Measurements from ENCODE around the gene GLIS1. TPM values are rescaled to one million over a fixed set of nuclear protein-coding genes. Genes with fewer than 3 reads are reported as not detected.

Gene GLIS1
- total RNA-seq, 1 experiment from 2014 or later = 1.7 TPM

DNA sequence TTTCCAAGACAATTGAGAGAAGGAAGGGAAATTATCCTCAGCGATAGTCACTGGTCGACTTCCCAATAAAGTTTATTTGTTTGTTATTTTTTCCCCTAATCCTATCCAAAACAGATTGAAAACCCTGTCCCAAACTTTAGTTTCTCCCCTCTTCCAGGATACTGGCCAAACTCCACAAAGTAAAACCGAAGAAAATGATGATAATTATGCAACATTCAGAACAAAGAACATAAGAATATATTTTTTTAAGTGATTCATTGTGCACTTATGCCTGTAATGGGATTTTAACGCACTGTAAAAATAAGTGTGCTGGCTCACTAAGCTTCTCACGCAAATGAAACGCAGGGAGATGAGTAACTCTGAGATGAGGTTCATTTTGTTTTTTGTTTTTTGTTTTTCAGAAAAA, 6.0 kb downstream of the GLIS1 start:
- CTCF ChIA-PET = no interaction called here
- POLR2A ChIA-PET (ENCODE audit: unreplicated experiment) = no interaction called here
- peak overlapping the region; percentile 81 for H3K4me2 ChIP-seq (ENCODE audit: low read length)
- no peaks in the 10 kb centered on the region for H3K36me3 ChIP-seq (ENCODE audit: low read depth, low read length)
- intact Hi-C loops (cut with micrococcal nuclease) = loop anchor here (10.0 kb wide), 1 partner anchor 138 kb away; no protein-coding TSS in a partner anchor
- H3K9me2 ChIP-seq (replicated peaks; ENCODE audit: low read length) = no peaks in the 10 kb centered on the region
- peaks cover 16% of the 10 kb centered on the region; the same call in 1 of the 2 replicates for H3K79me2 ChIP-seq (ENCODE audit: low read length)
- peak overlapping the region; percentile 54 for H3K4me3 ChIP-seq (ENCODE audit: low read length)
- peak overlapping the region; percentile 99 for H3K27ac ChIP-seq (ENCODE audit: low read length)
- H2AFZ ChIP-seq (ENCODE audit: low read length) = no peak overlapping the region
- peak overlapping the region; percentile 97 for H3K9ac ChIP-seq (ENCODE audit: low read length)
- DNase-seq (peak; percentile 81), ATAC-seq (peak; percentile 40)
- no TSS peak for BruUV-seq (replicated peaks)
- peaks cover 3% of the 10 kb centered on the region for H3F3A ChIP-seq (ENCODE audit: low read length, unreplicated experiment)
- TF ChIP-seq EZH2 (IDR thresholded peaks at IDR 0.05; ENCODE audit: low read length, unreplicated experiment) (no peak), EZH2phosphoT487 (IDR thresholded peaks at IDR 0.05; ENCODE audit: borderline replicate concordance, low read length) (no peak), CTCF (conservative IDR thresholded peaks at IDR 0.05; ENCODE audit: low read depth, low read length) (no peak)
- no peaks in the 10 kb centered on the region for H4K20me1 ChIP-seq (ENCODE audit: low read length)
- H3K27me3 ChIP-seq (ENCODE audit: low read length) = no peaks in the 10 kb centered on the region
- no peaks in the 10 kb centered on the region for H3K9me3 ChIP-seq (ENCODE audit: low read length)
- peaks cover 52% of the 10 kb centered on the region for H3K4me1 ChIP-seq (ENCODE audit: insufficient read depth, low read length)

DNA sequence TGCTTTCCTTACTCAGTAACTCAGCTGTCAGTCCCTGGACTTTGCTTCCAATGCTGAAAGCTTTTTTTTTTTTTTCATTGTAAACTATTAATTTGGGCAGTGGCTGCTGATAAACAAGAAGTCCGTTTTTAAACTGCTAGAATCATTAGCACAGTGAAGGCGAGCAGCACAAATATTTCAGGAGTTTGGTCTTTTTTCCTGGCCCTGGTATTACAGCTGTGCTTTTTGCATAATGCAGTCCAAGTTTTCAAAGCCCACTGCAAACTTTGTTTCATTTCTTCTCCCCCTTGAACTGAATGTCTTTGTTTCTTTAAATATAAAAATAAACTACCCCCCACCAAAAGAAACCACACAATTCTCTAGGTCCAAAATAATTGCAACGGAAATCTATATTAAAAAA, 6.6 kb downstream of the GLIS1 start:
- no peaks in the 10 kb centered on the region for H3K9me2 ChIP-seq (replicated peaks; ENCODE audit: low read length)
- ChIA-PET CTCF (interaction anchor here (0.6 kb wide), 1 partner anchor 267 kb away, joined by 5 read pairs; no protein-coding TSS in a partner anchor), POLR2A (ENCODE audit: unreplicated experiment) (no interaction called here)
- no peaks in the 10 kb centered on the region for H3K36me3 ChIP-seq (ENCODE audit: low read depth, low read length)
- intact Hi-C loops (cut with micrococcal nuclease) = loop anchor here (10.0 kb wide), 1 partner anchor 138 kb away; no protein-coding TSS in a partner anchor
- peaks cover 3% of the 10 kb centered on the region for H3F3A ChIP-seq (ENCODE audit: low read length, unreplicated experiment)
- no peaks in the 10 kb centered on the region for H4K20me1 ChIP-seq (ENCODE audit: low read length)
- BruUV-seq (replicated peaks) = no TSS peak
- H3K79me2 ChIP-seq (ENCODE audit: low read length) = peaks cover 16% of the 10 kb centered on the region; the same call in 1 of the 2 replicates
- H3K4me2 ChIP-seq (ENCODE audit: low read length) = peak overlapping the region; percentile 81
- H2AFZ ChIP-seq (ENCODE audit: low read length) = no peak overlapping the region
- peak overlapping the region; percentile 97 for H3K9ac ChIP-seq (ENCODE audit: low read length)
- no peak for ATAC-seq
- peak overlapping the region; percentile 99 for H3K27ac ChIP-seq (ENCODE audit: low read length)
- TF ChIP-seq EZH2 (IDR thresholded peaks at IDR 0.05; ENCODE audit: low read length, unreplicated experiment) (no peak), CTCF (conservative IDR thresholded peaks at IDR 0.05; ENCODE audit: low read depth, low read length) (no peak), EZH2phosphoT487 (IDR thresholded peaks at IDR 0.05; ENCODE audit: borderline replicate concordance, low read length) (no peak)
- H3K4me3 ChIP-seq (ENCODE audit: low read length) = peak overlapping the region; percentile 54
- no peaks in the 10 kb centered on the region for H3K9me3 ChIP-seq (ENCODE audit: low read length)
- H3K27me3 ChIP-seq (ENCODE audit: low read length) = no peaks in the 10 kb centered on the region
- peaks cover 52% of the 10 kb centered on the region for H3K4me1 ChIP-seq (ENCODE audit: insufficient read depth, low read length)
- no peak for DNase-seq

- ChIA-PET POLR2A (ENCODE audit: unreplicated experiment) (no interaction called here), CTCF (interaction anchor here (0.6 kb wide), 1 partner anchor 266 kb away, joined by 5 read pairs; no protein-coding TSS in a partner anchor)
- H3K36me3 ChIP-seq (ENCODE audit: low read depth, low read length) = no peaks in the 10 kb centered on the region
- peak overlapping the region; percentile 99 for H3K27ac ChIP-seq (ENCODE audit: low read length)
- H3K9ac ChIP-seq (ENCODE audit: low read length) = peak overlapping the region; percentile 97
- no peaks in the 10 kb centered on the region for H3K9me2 ChIP-seq (replicated peaks; ENCODE audit: low read length)
- no peak for ATAC-seq
- H3F3A ChIP-seq (ENCODE audit: low read length, unreplicated experiment) = peaks cover 3% of the 10 kb centered on the region
- peak overlapping the region; percentile 81 for H3K4me2 ChIP-seq (ENCODE audit: low read length)
- H3K79me2 ChIP-seq (ENCODE audit: low read length) = peaks cover 16% of the 10 kb centered on the region; the same call in 1 of the 2 replicates
- H2AFZ ChIP-seq (ENCODE audit: low read length) = no peak overlapping the region
- intact Hi-C loops (cut with micrococcal nuclease) = loop anchor here (10.0 kb wide), 1 partner anchor 137 kb away; no protein-coding TSS in a partner anchor
- 0 out of 2 replicates have a peak overlapping the region, but pooled peaks have one; percentile 54 for H3K4me3 ChIP-seq (ENCODE audit: low read length)
- peak; percentile 11 for DNase-seq
- BruUV-seq (replicated peaks) = no TSS peak
- H3K27me3 ChIP-seq (ENCODE audit: low read length) = no peaks in the 10 kb centered on the region
- H3K9me3 ChIP-seq (ENCODE audit: low read length) = no peaks in the 10 kb centered on the region
- TF ChIP-seq EZH2 (IDR thresholded peaks at IDR 0.05; ENCODE audit: low read length, unreplicated experiment) = no peak
- TF ChIP-seq CTCF (conservative IDR thresholded peaks at IDR 0.05; ENCODE audit: low read depth, low read length) = no peak
- TF ChIP-seq EZH2phosphoT487 (IDR thresholded peaks at IDR 0.05; ENCODE audit: borderline replicate concordance, low read length) = no peak
- no peaks in the 10 kb centered on the region for H4K20me1 ChIP-seq (ENCODE audit: low read length)
- H3K4me1 ChIP-seq (ENCODE audit: insufficient read depth, low read length) = peaks cover 52% of the 10 kb centered on the region
Measured at GRCh38 chr1:53731779-53732305, 7.1 kb downstream of the GLIS1 start.
